ENCODE data around the gene WFS1.

GRCh38 chr4:6340446-6341015 is 70.9 kb downstream of the WFS1 start:
- TF ChIP-seq, protein P1, sequence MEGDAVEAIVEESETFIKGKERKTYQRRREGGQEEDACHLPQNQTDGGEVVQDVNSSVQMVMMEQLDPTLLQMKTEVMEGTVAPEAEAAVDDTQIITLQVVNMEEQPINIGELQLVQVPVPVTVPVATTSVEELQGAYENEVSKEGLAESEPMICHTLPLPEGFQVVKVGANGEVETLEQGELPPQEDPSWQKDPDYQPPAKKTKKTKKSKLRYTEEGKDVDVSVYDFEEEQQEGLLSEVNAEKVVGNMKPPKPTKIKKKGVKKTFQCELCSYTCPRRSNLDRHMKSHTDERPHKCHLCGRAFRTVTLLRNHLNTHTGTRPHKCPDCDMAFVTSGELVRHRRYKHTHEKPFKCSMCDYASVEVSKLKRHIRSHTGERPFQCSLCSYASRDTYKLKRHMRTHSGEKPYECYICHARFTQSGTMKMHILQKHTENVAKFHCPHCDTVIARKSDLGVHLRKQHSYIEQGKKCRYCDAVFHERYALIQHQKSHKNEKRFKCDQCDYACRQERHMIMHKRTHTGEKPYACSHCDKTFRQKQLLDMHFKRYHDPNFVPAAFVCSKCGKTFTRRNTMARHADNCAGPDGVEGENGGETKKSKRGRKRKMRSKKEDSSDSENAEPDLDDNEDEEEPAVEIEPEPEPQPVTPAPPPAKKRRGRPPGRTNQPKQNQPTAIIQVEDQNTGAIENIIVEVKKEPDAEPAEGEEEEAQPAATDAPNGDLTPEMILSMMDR (IDR thresholded peaks at IDR 0.05 in 8 of 11, conservative IDR thresholded peaks at IDR 0.05 in 3 of 11), result no peak
- no peak for TF ChIP-seq POLR2A (IDR thresholded peaks at IDR 0.05)
- no peak for TF ChIP-seq POLR2AphosphoS5 (IDR thresholded peaks at IDR 0.05)
